ENCODE measurements around the gene ZNF491. TPM values are rescaled to one million over a fixed set of nuclear protein-coding genes. Genes with fewer than 3 reads are reported as not detected.

ZNF491 gene
- total and polyA plus RNA-seq, 9 of the 15 experiments (the other 6 are each of a cell fraction or from before 2014, with no cell fraction given), result 0.19 to 0.95 (median 0.39) TPM; not detected in 1

DNA sequence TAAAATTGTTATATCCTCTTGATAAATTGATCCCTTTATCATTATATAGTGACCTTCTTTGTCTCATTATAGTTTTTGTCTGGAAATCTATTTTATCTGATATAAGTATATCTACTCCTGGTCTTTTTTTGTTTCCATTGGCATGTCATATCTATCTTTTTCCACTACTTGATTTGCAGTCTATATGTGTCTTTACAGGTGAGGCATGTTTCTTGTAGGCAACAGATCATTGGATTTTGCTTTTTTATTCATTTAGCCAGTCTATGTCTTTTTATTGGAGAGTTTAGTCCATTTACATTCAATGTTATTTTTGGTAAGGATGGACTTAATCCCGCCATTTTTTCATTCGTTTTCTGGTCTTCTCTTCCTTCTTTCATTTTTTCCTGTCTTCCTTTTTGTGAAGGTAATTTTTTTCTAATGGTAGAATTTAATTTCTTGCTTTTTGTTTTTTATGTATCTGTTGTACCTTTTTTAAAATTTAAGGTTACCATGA, 46.0 kb upstream of the ZNF491 start (continued):
- TF ChIP-seq ARID4B (CRISPR knock-in tag; IDR thresholded peaks at IDR 0.05) (no peak), RBM34 (IDR thresholded peaks at IDR 0.05; ENCODE audit: borderline replicate concordance, insufficient read depth, low read length) (no peak), HNRNPK (IDR thresholded peaks at IDR 0.05; ENCODE audit: low read depth, low read length, poor library complexity, severe bottlenecking) (no peak), ZNF282 (CRISPR knock-in tag; IDR thresholded peaks at IDR 0.05) (no peak), ZNF507 (tag; conservative IDR thresholded peaks at IDR 0.05) (peak; percentile 96)

DNA sequence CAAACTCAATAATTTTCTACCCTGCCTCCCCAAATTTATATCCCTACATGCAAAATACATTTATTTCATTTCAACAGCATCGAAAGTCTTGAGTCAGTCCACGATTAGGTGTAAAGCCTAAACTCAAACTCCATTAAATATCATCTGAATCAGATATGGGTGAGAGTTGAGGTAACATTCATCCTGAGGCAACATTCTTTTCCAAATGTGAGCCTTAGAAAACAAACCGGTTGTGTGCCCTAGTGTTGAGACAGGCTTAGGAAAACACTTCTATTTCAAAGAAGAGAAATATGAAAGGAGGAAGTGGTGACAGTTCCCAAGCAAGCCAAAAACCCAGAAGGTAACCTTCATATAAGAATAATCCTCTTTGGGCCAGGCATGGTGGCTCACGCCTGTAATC, 43.7 kb upstream of the ZNF491 start:
- H3K27ac ChIP-seq (ENCODE audit: extremely low read depth, low read depth, low read length), result no peak overlapping the region
- DNase-seq (ENCODE audit: extremely low read depth in 1 of 4, low spot score in 3 of 4), result no peak
- H4K20me1 ChIP-seq (replicated peaks; ENCODE audit: control insufficient read depth, insufficient read depth, low read length), result no peaks in the 10 kb centered on the region
- WGBS (ENCODE audit: insufficient coverage, low coverage, missing lambda C conversion rate), result 15% methylated on average over 4 of the region's 4 CpGs
- no TSS peak for BruUV-seq (replicated peaks)
- no peaks in the 10 kb centered on the region for H3K4me1 ChIP-seq (replicated peaks in 1 of 2; ENCODE audit: control insufficient read depth in 2 of 2, insufficient read depth in 2 of 2, low read length in 2 of 2)
- H3K9me3 ChIP-seq (replicated peaks; ENCODE audit: control insufficient read depth, insufficient read depth, low read depth, low read length), result peaks cover 8% of the 10 kb centered on the region
- intact Hi-C loops (cut with micrococcal nuclease) (no loop called here), in situ Hi-C loops (cut with MboI) (no loop called here)
- no peak for FAIRE-seq
- ChIA-PET CTCF (ENCODE audit: low intra/inter-chr PET ratio) (no interaction called here), POLR2A (no interaction called here)
- no peaks in the 10 kb centered on the region for H3K9me1 ChIP-seq (ENCODE audit: control insufficient read depth, insufficient read depth, low read length)
- H3K9ac ChIP-seq (ENCODE audit: insufficient read depth in 1 of 2, low read depth in 2 of 2, low read length in 2 of 2), result no peak overlapping the region
- no peak overlapping the region for H2AFZ ChIP-seq (ENCODE audit: low read depth, low read length)
- no peak overlapping the region for H3K4me3 ChIP-seq
- H3K4me2 ChIP-seq (ENCODE audit: insufficient read depth, low read length), result no peak overlapping the region
- no peak for ATAC-seq
- TF ChIP-seq TARDBP (IDR thresholded peaks at IDR 0.05), result no peak
- TF ChIP-seq SPI1 (IDR thresholded peaks at IDR 0.05; ENCODE audit: borderline replicate concordance, low read depth, low read length), result 0 out of 2 replicates have a peak, but pooled peaks have one; percentile 1
- H3K27me3 ChIP-seq (ENCODE audit: control insufficient read depth in 2 of 2, insufficient read depth in 2 of 2, low read length in 2 of 2), result no peaks in the 10 kb centered on the region
- H3K79me2 ChIP-seq (ENCODE audit: control insufficient read depth, insufficient read depth, low read length), result no peaks in the 10 kb centered on the region
- no peaks in the 10 kb centered on the region for H3K36me3 ChIP-seq (ENCODE audit: control insufficient read depth, insufficient read depth, low read length)

Data from K562 (cell line).